K562 (cell line): ENCODE data around the gene PHKG2. TPM values are rescaled to one million over a fixed set of nuclear protein-coding genes. Genes with fewer than 3 reads are reported as not detected.

Experiments
- CREM ChIP-seq: IDR thresholded peaks from 2 replicates; pipeline ENCODE4 v1.6.1; 2014; ENCODE audit warnings: antibody characterized with exemption, low read depth
- CSDE1 ChIP-seq, 2 experiments: fragments of 450-650 bp; IDR thresholded peaks; 2 replicates each; pipeline ENCODE4 v1.6.1; 2016; ENCODE audit warnings: mild to moderate bottlenecking in 1 of 2
- DMBX1 ChIP-seq: fragments of 250-450 bp; sonication (Bioruptor Pico); IDR thresholded peaks from 2 replicates; pipeline ENCODE4 v1.8.0; 2022; ENCODE audit warnings: inconsistent platforms, mild to moderate bottlenecking, moderate library complexity, borderline replicate concordance
- ESRRB ChIP-seq: fragments of 250-450 bp; sonication (Bioruptor Pico); IDR thresholded peaks from 2 replicates; pipeline ENCODE4 v1.5.0; 2020; ENCODE audit warnings: mild to moderate bottlenecking, moderate library complexity, borderline replicate concordance
- EZH2 ChIP-seq: IDR thresholded peaks from 2 replicates; pipeline ENCODE4 v1.6.1; 2012; ENCODE audit warnings: low read depth, mild to moderate bottlenecking, inconsistent platforms, low read length, borderline replicate concordance
- HCFC1 ChIP-seq: IDR thresholded peaks from 2 replicates; pipeline ENCODE4 v1.6.1; 2012; ENCODE audit warnings: low read depth, low read length, improper control_type of control experiment
- MAFK ChIP-seq: IDR thresholded peaks from 2 replicates; pipeline ENCODE4 v1.6.1; 2011; ENCODE audit warnings: low read length, improper control_type of control experiment
- NR1H2 ChIP-seq: sonication (generic); formaldehyde crosslinking; IDR thresholded peaks from 2 replicates; pipeline ENCODE4 v1.4.0; 2020; ENCODE audit warnings: mild to moderate bottlenecking, missing genetic modification reagents
- NR3C1 ChIP-seq: sonication (generic); formaldehyde crosslinking; IDR thresholded peaks from 2 replicates; pipeline ENCODE4 v1.8.1; 2022; ENCODE audit warnings: missing genetic modification reagents
- PRPF4 ChIP-seq: fragments of 200-400 bp; formaldehyde crosslinking; IDR thresholded peaks from one replicate; pipeline ENCODE4 v1.6.1; 2017; ENCODE audit warnings: low read length, low read depth, mild to moderate bottlenecking; ENCODE audit not compliant: insufficient read depth, poor library complexity, severe bottlenecking
- RBM34 ChIP-seq: fragments of 200-400 bp; formaldehyde crosslinking; IDR thresholded peaks from 2 replicates; pipeline ENCODE4 v1.6.1; 2018; ENCODE audit warnings: low read length, borderline replicate concordance; ENCODE audit not compliant: insufficient read depth
- SAFB ChIP-seq: fragments of 200-400 bp; formaldehyde crosslinking; IDR thresholded peaks from 2 replicates; pipeline ENCODE4 v1.6.1; 2017; ENCODE audit warnings: low read depth, low read length, borderline replicate concordance
- SIN3A ChIP-seq, 2 experiments: fragments of 150-350 bp in 1 of 2; IDR thresholded peaks; 2 replicates each; pipeline ENCODE4 v1.6.1; 2011 to 2016; ENCODE audit warnings: borderline replicate concordance in 2 of 2, low read depth in 2 of 2, low read length in 2 of 2, mild to moderate bottlenecking in 2 of 2, moderate library complexity in 2 of 2; ENCODE audit not compliant: control insufficient read depth in 1 of 2
- SRSF3 ChIP-seq: fragments of 200-400 bp; formaldehyde crosslinking; IDR thresholded peaks from 2 replicates; pipeline ENCODE4 v1.6.1; 2016; ENCODE audit warnings: mild to moderate bottlenecking, low read length, moderate library complexity; ENCODE audit not compliant: insufficient read depth
- STAT5A ChIP-seq: IDR thresholded peaks from 2 replicates; pipeline ENCODE4 v1.6.1; 2012; ENCODE audit warnings: low read length, inconsistent platforms, borderline replicate concordance
- TAF1 ChIP-seq: IDR thresholded peaks from 2 replicates; pipeline ENCODE4 v1.6.1; 2011; ENCODE audit warnings: mild to moderate bottlenecking, low read length, moderate library complexity; ENCODE audit not compliant: insufficient read depth, control insufficient read depth, severe bottlenecking; ENCODE audit errors: extremely low read depth
- YBX1 ChIP-seq: fragments of 450-650 bp; IDR thresholded peaks from 2 replicates; pipeline ENCODE4 v1.7.1; 2016; ENCODE audit warnings: mild to moderate bottlenecking
- ZNF79 ChIP-seq: fragments of 250-450 bp; sonication (Bioruptor Pico); IDR thresholded peaks from 2 replicates; pipeline ENCODE4 v1.4.0; 2020; ENCODE audit warnings: low read depth, mild to moderate bottlenecking, moderate library complexity
- polyA plus RNA-seq, 8 experiments: library from polyadenylated mRNA; depleted of rRNA in 4 of 8; stranded (reverse) in 5 of 8; unstranded in 3 of 8; fragments of >200 nt; fragmentation: Nextera tagmentation in 2 of 8; fragmentation: Illumina TruSeq in 1 of 8; extraction: Ambion mirVana in 2 of 8; extraction: Trizol in 1 of 8; gene quantifications; 2 replicates each; pipeline versions ENCODE4 v1.2.1 to v1.2.3, GENCODE V29; 2011 to 2014; ENCODE audit warnings: inconsistent platforms in 1 of 8, missing spikeins in 1 of 8
- total RNA-seq, 7 experiments: library from RNA; depleted of rRNA in 6 of 7; stranded (reverse); fragments of >200 nt in 6 of 7; fragmentation: Illumina TruSeq in 2 of 7; extraction: Trizol in 2 of 7; gene quantifications; 2 replicates each; pipeline versions ENCODE4 v1.2.1 to v1.2.3, GENCODE V29; 2011 to 2021; ENCODE audit warnings: low replicate concordance in 1 of 7
- TF ChIP-seq, protein P1 (sequence below): fragments of 450-650 bp; IDR thresholded peaks from one replicate; pipeline ENCODE4 v1.6.1; 2018; ENCODE audit warnings: mild to moderate bottlenecking, moderate library complexity; ENCODE audit not compliant: partially characterized antibody
- TF ChIP-seq, protein P2 (sequence below): fragments of 450-650 bp; IDR thresholded peaks from 2 replicates; pipeline ENCODE4 v1.6.1; 2018; ENCODE audit not compliant: partially characterized antibody
- TF ChIP-seq, protein P3 (sequence below): fragments of 450-650 bp; conservative IDR thresholded peaks from 2 replicates; pipeline ENCODE4 v1.6.1; 2016; ENCODE audit warnings: missing genetic modification characterization, low read depth, mild to moderate bottlenecking, missing compliant biosample characterization, moderate library complexity

The PHKG2 gene
- total and polyA plus RNA-seq, 9 of the 15 experiments (the other 6 are each of a cell fraction or from before 2014, with no cell fraction given) = 5.8 to 54.2 (median 30.7) TPM

DNA sequence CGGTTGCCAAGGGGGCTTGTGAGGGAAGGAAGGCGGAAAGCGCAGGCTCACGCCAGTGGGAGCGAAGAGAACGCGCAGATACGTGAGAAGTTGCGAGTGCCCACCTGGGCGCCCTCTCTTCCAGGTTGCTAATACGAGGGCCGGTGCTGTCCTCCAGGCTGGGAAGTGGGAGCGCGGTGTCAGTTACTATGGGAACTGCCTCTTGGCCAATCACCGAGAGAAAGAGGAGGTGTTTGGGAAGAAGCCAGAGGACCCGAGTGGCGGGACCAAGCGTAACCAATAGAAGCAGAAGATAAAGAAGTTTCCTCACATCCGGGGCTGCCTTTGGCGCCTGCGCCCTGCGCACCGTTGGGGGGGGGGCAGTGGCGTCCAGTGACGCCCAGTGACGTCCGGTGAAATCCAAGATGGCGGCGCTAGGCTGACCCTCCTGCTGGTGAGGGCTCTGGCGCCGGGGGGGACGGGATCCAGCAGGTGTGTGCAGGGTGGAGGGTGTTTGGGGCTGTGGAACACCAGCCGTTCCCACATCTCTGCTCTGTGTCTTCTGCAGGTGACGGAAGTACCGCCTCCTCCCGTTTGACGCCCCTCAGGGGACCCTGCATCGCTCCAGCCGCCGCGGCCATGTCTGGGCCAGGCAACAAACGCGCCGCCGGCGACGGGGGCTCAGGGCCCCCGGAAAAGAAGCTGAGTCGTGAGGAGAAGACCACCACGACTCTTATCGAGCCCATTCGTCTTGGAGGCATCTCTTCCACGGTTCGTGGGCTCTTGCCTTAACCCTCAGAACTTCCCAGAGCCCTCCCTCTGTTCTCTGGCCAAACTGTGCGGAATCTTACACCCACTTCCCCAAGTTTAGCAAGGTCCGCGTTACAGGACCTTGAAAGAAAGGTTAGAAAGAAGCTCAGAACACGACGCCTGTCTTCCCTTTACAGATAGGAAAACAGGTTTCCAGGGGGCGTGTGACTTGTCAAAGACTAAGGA lies 14.0 kb downstream of the PHKG2 start, which contains the start of the genes CFAP119 and RNF40 (continued):
- no peak for TF ChIP-seq ESRRB
- TF ChIP-seq DMBX1 = no peak
- TF ChIP-seq NR1H2 (CRISPR knock-in tag) = no peak
- TF ChIP-seq CREM = peak; percentile 92
- peak; percentile 49; the same call in 1 of the 2 replicates for TF ChIP-seq HCFC1
- TF ChIP-seq, protein P1, sequence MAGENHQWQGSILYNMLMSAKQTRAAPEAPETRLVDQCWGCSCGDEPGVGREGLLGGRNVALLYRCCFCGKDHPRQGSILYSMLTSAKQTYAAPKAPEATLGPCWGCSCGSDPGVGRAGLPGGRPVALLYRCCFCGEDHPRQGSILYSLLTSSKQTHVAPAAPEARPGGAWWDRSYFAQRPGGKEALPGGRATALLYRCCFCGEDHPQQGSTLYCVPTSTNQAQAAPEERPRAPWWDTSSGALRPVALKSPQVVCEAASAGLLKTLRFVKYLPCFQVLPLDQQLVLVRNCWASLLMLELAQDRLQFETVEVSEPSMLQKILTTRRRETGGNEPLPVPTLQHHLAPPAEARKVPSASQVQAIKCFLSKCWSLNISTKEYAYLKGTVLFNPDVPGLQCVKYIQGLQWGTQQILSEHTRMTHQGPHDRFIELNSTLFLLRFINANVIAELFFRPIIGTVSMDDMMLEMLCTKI = no peak
- no peak for TF ChIP-seq ZNF79 (CRISPR knock-in tag)
- no peak for TF ChIP-seq YBX1
- no peak for TF ChIP-seq RBM34
- no peak for TF ChIP-seq SAFB
- no peak for TF ChIP-seq MAFK
- TF ChIP-seq CSDE1 (IDR thresholded peaks at IDR 0.05) = peak in 1 of 2 experiments; percentile 70; a peak in 2 of 4 replicates
- TF ChIP-seq NR3C1 (CRISPR knock-in tag) = no peak
- no peak for TF ChIP-seq EZH2
- TF ChIP-seq PRPF4 = no peak
- peak; percentile 94 to 99; a peak in 3 of 4 replicates for TF ChIP-seq SIN3A (IDR thresholded peaks at IDR 0.05; ENCODE audit: borderline replicate concordance in 2 of 2, control insufficient read depth in 1 of 2, low read depth in 2 of 2, low read length in 2 of 2)
- TF ChIP-seq SRSF3 = no peak
- peak; percentile 93 for TF ChIP-seq TAF1
- TF ChIP-seq, protein P2, sequence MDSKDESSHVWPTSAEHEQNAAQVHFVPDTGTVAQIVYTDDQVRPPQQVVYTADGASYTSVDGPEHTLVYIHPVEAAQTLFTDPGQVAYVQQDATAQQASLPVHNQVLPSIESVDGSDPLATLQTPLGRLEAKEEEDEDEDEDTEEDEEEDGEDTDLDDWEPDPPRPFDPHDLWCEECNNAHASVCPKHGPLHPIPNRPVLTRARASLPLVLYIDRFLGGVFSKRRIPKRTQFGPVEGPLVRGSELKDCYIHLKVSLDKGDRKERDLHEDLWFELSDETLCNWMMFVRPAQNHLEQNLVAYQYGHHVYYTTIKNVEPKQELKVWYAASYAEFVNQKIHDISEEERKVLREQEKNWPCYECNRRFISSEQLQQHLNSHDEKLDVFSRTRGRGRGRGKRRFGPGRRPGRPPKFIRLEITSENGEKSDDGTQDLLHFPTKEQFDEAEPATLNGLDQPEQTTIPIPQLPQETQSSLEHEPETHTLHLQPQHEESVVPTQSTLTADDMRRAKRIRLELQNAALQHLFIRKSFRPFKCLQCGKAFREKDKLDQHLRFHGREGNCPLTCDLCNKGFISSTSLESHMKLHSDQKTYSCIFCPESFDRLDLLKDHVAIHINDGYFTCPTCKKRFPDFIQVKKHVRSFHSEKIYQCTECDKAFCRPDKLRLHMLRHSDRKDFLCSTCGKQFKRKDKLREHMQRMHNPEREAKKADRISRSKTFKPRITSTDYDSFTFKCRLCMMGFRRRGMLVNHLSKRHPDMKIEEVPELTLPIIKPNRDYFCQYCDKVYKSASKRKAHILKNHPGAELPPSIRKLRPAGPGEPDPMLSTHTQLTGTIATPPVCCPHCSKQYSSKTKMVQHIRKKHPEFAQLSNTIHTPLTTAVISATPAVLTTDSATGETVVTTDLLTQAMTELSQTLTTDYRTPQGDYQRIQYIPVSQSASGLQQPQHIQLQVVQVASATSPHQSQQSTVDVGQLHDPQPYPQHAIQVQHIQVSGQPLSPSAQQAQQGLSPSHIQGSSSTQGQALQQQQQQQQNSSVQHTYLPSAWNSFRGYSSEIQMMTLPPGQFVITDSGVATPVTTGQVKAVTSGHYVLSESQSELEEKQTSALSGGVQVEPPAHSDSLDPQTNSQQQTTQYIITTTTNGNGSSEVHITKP = no peak
- TF ChIP-seq, protein P3, sequence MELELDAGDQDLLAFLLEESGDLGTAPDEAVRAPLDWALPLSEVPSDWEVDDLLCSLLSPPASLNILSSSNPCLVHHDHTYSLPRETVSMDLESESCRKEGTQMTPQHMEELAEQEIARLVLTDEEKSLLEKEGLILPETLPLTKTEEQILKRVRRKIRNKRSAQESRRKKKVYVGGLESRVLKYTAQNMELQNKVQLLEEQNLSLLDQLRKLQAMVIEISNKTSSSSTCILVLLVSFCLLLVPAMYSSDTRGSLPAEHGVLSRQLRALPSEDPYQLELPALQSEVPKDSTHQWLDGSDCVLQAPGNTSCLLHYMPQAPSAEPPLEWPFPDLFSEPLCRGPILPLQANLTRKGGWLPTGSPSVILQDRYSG = no peak
- TF ChIP-seq STAT5A = no peak
